ENCODE data around the gene PFDN6.

- TF ChIP-seq EP300 (IDR thresholded peaks at IDR 0.05): no peak
- TF ChIP-seq CTCF (IDR thresholded peaks at IDR 0.05): no peak
These were observed 9.4 kb downstream of the PFDN6 start, which contains the start of gene RGL2 for GRCh38 chr6:33298773-33299236.

Measured in tibial nerve (tissue), 4 donors.